B cell (primary cell): ENCODE results near the gene NELFA. TPM values are rescaled to one million over a fixed set of nuclear protein-coding genes. Genes with fewer than 3 reads are reported as not detected.

Experiments
- ATAC-seq: fragments of 200-7000 bp; cut with Tn5 transposase; one replicate; pipeline ENCODE4 v1.10.0; 2021; ENCODE audit warnings: low read depth, mild to moderate bottlenecking, moderate number of reproducible peaks, moderate library complexity
- CTCF ChIA-PET: fragments of 350-600 bp; sonication (Branson Sonifier 250); formaldehyde crosslinking; loops from one replicate; lab custom pipeline; 2021; ENCODE audit warnings: antibody characterized with exemption, inconsistent platforms; lab: Charles Lee
- POLR2A ChIA-PET: fragments of 350-600 bp; sonication (Branson Sonifier 250); formaldehyde crosslinking; loops from one replicate; lab custom pipeline; 2021; ENCODE audit warnings: antibody characterized with exemption; lab: Charles Lee
- DNase-seq: peaks from one replicate; pipeline ENCODE4 v3.0.0; 2013
- H2AFZ ChIP-seq: 2 replicates; pipeline ENCODE4 v1.6.1; 2012; ENCODE audit warnings: mild to moderate bottlenecking, low read depth, low read length; ENCODE audit not compliant: insufficient read depth, poor library complexity, severe bottlenecking
- H3K27ac ChIP-seq, 2 donors: 1 replicate in 1 of 2; 2 replicates in 1 of 2; pipeline ENCODE4 v1.5.1; 2012 to 2013; ENCODE audit warnings: low read length in 2 of 2, mild to moderate bottlenecking in 2 of 2, moderate library complexity in 1 of 2
- H3K27me3 ChIP-seq, 4 experiments: fragments of 200-600 bp in 1 of 4; sonication (generic) in 1 of 4; replicated peaks in 1 of 4; 1 replicate in 2 of 4; 2 replicates in 2 of 4; pipeline versions ENCODE4 v1.6.1 to v1.7.0; 2013 to 2016; ENCODE audit warnings: low read length in 3 of 4, mild to moderate bottlenecking in 2 of 4, mixed read lengths in 1 of 4, moderate library complexity in 1 of 4; ENCODE audit not compliant: insufficient read depth in 4 of 4, control insufficient read depth in 3 of 4; ENCODE audit errors: control extremely low read depth in 1 of 4
- H3K36me3 ChIP-seq, 2 experiments: replicated peaks in 1 of 2; 1 replicate in 1 of 2; 2 replicates in 1 of 2; pipeline versions ENCODE4 v1.6.1 to v1.7.1; 2013; ENCODE audit warnings: low read length in 1 of 2; ENCODE audit not compliant: insufficient read depth in 2 of 2, control insufficient read depth in 1 of 2; ENCODE audit errors: control extremely low read depth in 1 of 2, extremely low read depth in 1 of 2
- H3K4me1 ChIP-seq, 2 donors: fragments of 200-600 bp in 1 of 2; sonication (generic) in 1 of 2; 1 replicate in 1 of 2; 2 replicates in 1 of 2; pipeline versions ENCODE4 v1.5.1 to v1.6.1; 2013 to 2017; ENCODE audit warnings: low read length in 2 of 2; ENCODE audit not compliant: control insufficient read depth in 2 of 2, insufficient read depth in 2 of 2
- H3K4me2 ChIP-seq: replicated peaks from 2 replicates; pipeline ENCODE3; 2012; ENCODE audit warnings: mild to moderate bottlenecking, low read depth, low read length; ENCODE audit not compliant: poor library complexity, severe bottlenecking
- H3K4me3 ChIP-seq, 5 experiments: fragments of 200-600 bp in 1 of 5; sonication (generic) in 1 of 5; 1 replicate in 3 of 5; 2 replicates in 2 of 5; pipeline versions ENCODE4 v1.5.1 to v1.7.0; 2011 to 2016; ENCODE audit warnings: low read length in 4 of 5, mild to moderate bottlenecking in 4 of 5, low read depth in 2 of 5, control low read depth in 1 of 5, moderate library complexity in 1 of 5; ENCODE audit not compliant: insufficient read depth in 1 of 5; ENCODE audit errors: control extremely low read depth in 1 of 5, extremely low read depth in 1 of 5
- H3K79me2 ChIP-seq: fragments of 200-600 bp; sonication (generic); one replicate; pipeline ENCODE4 v1.6.0; 2016; ENCODE audit warnings: low read length; ENCODE audit not compliant: control insufficient read depth, insufficient read depth
- H3K9ac ChIP-seq: fragments of 200-600 bp; sonication (generic); 2 replicates; pipeline ENCODE4 v1.6.1; 2017; ENCODE audit warnings: mild to moderate bottlenecking, low read length, moderate library complexity
- H3K9me3 ChIP-seq, 3 donors: one replicate each; pipeline versions ENCODE4 v1.6.1 to v1.7.1; 2013; ENCODE audit warnings: low read length in 2 of 3; ENCODE audit not compliant: control insufficient read depth in 2 of 3, insufficient read depth in 1 of 3; ENCODE audit errors: control extremely low read depth in 1 of 3
- H4K20me1 ChIP-seq: 2 replicates; pipeline ENCODE4 v1.6.0; 2012; ENCODE audit warnings: mild to moderate bottlenecking, low read length; ENCODE audit not compliant: insufficient read depth, control insufficient read depth, poor library complexity, severe bottlenecking
- H3K27ac Mint-ChIP-seq: one replicate; pipeline ENCODE4 v1.8.0; 2021; ENCODE audit warnings: mixed read lengths
- H3K27me3 Mint-ChIP-seq: one replicate; pipeline ENCODE4 v1.8.0; 2021; ENCODE audit warnings: mixed read lengths
- H3K4me1 Mint-ChIP-seq: one replicate; pipeline ENCODE4 v1.8.0; 2021; ENCODE audit warnings: mixed read lengths
- H3K4me3 Mint-ChIP-seq: one replicate; pipeline ENCODE4 v1.8.0; 2021; ENCODE audit warnings: mixed read lengths
- H3K9me3 Mint-ChIP-seq: one replicate; pipeline ENCODE4 v1.8.0; 2022; ENCODE audit warnings: mixed read lengths; ENCODE audit not compliant: insufficient read depth
- CTCF ChIP-seq: fragments of 200-600 bp; IDR thresholded peaks from one replicate; pipeline ENCODE4 v1.8.0; 2022; ENCODE audit warnings: antibody characterized with exemption, mild to moderate bottlenecking
- EZH2 ChIP-seq: IDR thresholded peaks from 2 replicates; pipeline ENCODE4 v1.6.1; 2012; ENCODE audit warnings: borderline replicate concordance, low read depth, mild to moderate bottlenecking, moderate library complexity, low read length; ENCODE audit not compliant: insufficient read depth, poor library complexity, severe bottlenecking
- WGBS: methylation state at CpG from one replicate; pipeline ENCODE4 v1.1.5; 2013; ENCODE audit warnings: missing lambda C conversion rate; ENCODE audit not compliant: insufficient coverage; 5-methylcytosine and 5-hydroxymethylcytosine counted together
- intact Hi-C: fragments of 100-400 bp; cut with micrococcal nuclease; formaldehyde crosslinking; loops from one replicate; pipeline ENCODE4 v1.10.0; 2022
- polyA plus RNA-seq: library from polyadenylated mRNA; depleted of rRNA; stranded (reverse); fragments of >200 nt; gene quantifications from 2 replicates; pipeline ENCODE4 v1.2.3, GENCODE V29; 2012
- total RNA-seq, 2 donors: library from RNA; stranded (reverse); fragments of 120-200 nt in 1 of 2; gene quantifications; 1 replicate in 1 of 2; 2 replicates in 1 of 2; pipeline versions ENCODE4 v1.2.3 to v1.2.4, GENCODE V29; 2013 to 2022

The NELFA gene
- total and polyA plus RNA-seq, 2 donors (not counting 1 experiment from before 2014, with no cell fraction given), result 42.8 to 60.7 TPM

- Histone ChIP-seq H2AFZ (no peak overlapping the region), H3K4me3 (no peak overlapping the region), H3K4me1 (no peaks in the 10 kb centered on the region), H3K79me2 (peaks cover 14% of the 10 kb centered on the region), H3K27me3 (no peaks in the 10 kb centered on the region), H3K4me2 (no peak overlapping the region), H4K20me1 (peaks cover 34% of the 10 kb centered on the region), H3K36me3 (peaks cover 3 to 92% of the 10 kb centered on the region in 2 experiments), H3K27ac (no peak overlapping the region), H3K9me3 (no peaks in the 10 kb centered on the region), H3K9ac (no peak overlapping the region)
- intact Hi-C loops, result no loop called here
- ATAC-seq, result no peak
- no peak for DNase-seq
- 95% methylated on average over 49 of the region's 54 CpGs for WGBS
- Mint-ChIP-seq H3K9me3 (no peaks in the 10 kb centered on the region), H3K27ac (no peak overlapping the region), H3K27me3 (no peaks in the 10 kb centered on the region), H3K4me1 (no peaks in the 10 kb centered on the region), H3K4me3 (no peak overlapping the region)
- ChIA-PET CTCF (no interaction called here), POLR2A (no interaction called here)
- TF ChIP-seq EZH2 (no peak), CTCF (no peak)
Measured at GRCh38 chr4:1985780-1986577, 22.8 kb downstream of the NELFA start.

- Histone ChIP-seq H3K36me3 (peaks cover 3 to 93% of the 10 kb centered on the region in 2 experiments), H3K4me1 (no peaks in the 10 kb centered on the region), H3K9ac (no peak overlapping the region), H4K20me1 (peaks cover 27% of the 10 kb centered on the region), H3K27me3 (no peaks in the 10 kb centered on the region), H3K9me3 (no peaks in the 10 kb centered on the region), H3K79me2 (peaks cover 10% of the 10 kb centered on the region), H3K4me2 (no peak overlapping the region), H2AFZ (no peak overlapping the region), H3K4me3 (no peak overlapping the region), H3K27ac (no peak overlapping the region)
- Mint-ChIP-seq H3K9me3 (no peaks in the 10 kb centered on the region), H3K4me3 (no peak overlapping the region), H3K27ac (no peak overlapping the region), H3K27me3 (no peaks in the 10 kb centered on the region), H3K4me1 (no peaks in the 10 kb centered on the region)
- ATAC-seq (no peak), DNase-seq (no peak)
- CTCF ChIA-PET, result no interaction called here
- TF ChIP-seq CTCF (no peak), EZH2 (no peak)
- WGBS, result 96% methylated on average over 14 of the region's 14 CpGs
- intact Hi-C loops, result no loop called here
- POLR2A ChIA-PET, result no interaction called here
Measured at GRCh38 chr4:1985294-1985693, 23.5 kb downstream of the NELFA start.
